GM13976 (cell line): ENCODE results near the gene GRIP1.

Experiments used
- DNase-seq: peaks from one replicate; pipeline ENCODE4 v3.0.0; 2012; ENCODE audit warnings: low spot score
- in situ Hi-C: fragments of 300-500 bp; cut with MboI; formaldehyde crosslinking; loops from one replicate; pipeline ENCODE4 v1.12.0; 2022; ENCODE audit warnings: low sequenced_read_pairs, mixed read lengths, inconsistent platforms; ENCODE audit not compliant: unreplicated experiment
- TF ChIP-seq, protein P1 (sequence below): IDR thresholded peaks from 2 replicates; pipeline ENCODE4 v1.5.1; 2012; ENCODE audit warnings: borderline replicate concordance, mild to moderate bottlenecking; ENCODE audit not compliant: insufficient read depth; ENCODE audit errors: extremely low read depth, missing control alignments, control extremely low read depth

The GRIP1 gene

DNA sequence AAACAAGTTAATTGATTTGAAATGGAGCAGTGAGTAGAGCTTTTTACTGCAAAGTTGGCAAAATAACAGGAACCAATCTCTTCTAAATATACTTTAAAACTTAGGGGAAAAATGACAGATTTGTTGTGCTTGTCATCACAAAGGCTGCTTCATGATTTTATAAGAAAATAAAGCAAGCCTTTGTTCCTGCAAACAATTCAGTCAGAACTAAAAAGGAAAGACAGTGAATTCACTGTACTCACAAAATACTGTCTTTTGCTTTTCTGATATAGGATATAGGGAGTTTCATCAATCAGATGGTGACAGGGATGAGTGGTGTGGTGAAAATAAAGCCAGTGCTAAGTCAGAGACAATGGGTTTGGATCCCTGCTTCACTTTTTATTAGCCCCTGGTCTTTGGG, 250.6 kb downstream of the GRIP1 start:
- in situ Hi-C loops, result no loop called here
- TF ChIP-seq, protein P1, sequence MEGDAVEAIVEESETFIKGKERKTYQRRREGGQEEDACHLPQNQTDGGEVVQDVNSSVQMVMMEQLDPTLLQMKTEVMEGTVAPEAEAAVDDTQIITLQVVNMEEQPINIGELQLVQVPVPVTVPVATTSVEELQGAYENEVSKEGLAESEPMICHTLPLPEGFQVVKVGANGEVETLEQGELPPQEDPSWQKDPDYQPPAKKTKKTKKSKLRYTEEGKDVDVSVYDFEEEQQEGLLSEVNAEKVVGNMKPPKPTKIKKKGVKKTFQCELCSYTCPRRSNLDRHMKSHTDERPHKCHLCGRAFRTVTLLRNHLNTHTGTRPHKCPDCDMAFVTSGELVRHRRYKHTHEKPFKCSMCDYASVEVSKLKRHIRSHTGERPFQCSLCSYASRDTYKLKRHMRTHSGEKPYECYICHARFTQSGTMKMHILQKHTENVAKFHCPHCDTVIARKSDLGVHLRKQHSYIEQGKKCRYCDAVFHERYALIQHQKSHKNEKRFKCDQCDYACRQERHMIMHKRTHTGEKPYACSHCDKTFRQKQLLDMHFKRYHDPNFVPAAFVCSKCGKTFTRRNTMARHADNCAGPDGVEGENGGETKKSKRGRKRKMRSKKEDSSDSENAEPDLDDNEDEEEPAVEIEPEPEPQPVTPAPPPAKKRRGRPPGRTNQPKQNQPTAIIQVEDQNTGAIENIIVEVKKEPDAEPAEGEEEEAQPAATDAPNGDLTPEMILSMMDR, result no peak
- no peak for DNase-seq

DNA sequence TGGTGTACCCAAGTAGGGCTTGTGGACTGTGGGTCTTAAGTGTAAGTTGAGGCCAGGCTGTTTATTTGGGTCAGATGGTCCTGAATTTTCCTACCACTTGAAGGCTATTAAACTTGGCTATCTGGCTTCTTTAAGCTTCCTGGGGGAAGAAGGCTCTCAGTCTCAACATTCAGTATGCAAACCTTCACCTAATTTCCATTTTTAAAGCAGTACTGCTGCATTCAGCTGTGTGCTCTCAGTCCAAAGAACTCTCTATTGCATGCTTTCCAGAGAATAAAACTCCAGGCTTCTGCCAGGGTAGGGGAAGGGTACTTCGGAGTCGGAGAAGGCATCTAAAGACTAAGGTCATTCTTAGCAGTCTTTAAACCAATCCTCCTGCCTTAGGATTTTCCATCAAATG, 252.2 kb downstream of the GRIP1 start:
- no peak for DNase-seq
- in situ Hi-C loops, result no loop called here
- TF ChIP-seq, protein P1, result no peak

DNA sequence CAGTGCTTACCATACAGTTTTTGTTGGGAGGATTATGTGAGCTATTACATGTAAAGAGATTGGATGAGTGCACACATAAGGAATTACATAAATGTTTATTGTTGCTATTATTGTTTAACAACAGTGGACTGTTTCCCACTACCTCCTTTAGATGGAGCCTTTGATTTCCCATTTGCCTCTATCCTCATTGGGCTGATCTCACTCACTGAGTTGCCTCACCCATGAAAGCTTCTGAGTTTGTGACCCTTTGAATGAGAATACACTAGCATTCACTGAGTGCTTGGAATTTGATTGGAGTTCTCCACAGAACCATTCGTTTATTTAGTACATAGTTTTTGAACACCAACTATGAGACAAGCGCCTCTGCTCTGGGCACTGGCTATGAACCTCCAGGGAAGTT, 255.6 kb downstream of the GRIP1 start:
- no peak for DNase-seq
- TF ChIP-seq, protein P1, result no peak
- in situ Hi-C loops, result loop anchor here (25.0 kb wide), 1 partner anchor 286 kb away; the partner anchor contains the start of gene LLPH

DNA sequence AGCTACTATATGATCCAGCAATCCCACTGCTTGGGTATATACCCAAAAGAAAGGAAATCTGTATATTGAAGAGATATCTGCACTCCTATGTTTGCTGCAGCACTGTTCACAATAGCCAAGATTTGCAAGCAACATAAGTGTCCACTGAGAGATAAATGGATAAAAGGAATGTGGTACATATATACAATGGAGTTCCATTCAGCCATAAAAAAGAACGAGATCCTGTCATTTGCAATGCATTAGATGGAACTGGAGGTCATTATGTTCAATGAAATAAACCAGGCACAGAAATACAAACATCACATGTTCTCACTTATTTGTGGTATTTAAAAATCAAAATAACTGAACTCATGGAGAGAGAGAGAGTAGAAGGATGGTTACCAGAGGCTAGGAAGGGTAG, 260.0 kb downstream of the GRIP1 start:
- TF ChIP-seq, protein P1, result no peak
- DNase-seq, result no peak
- in situ Hi-C loops, result loop anchor here (25.0 kb wide), 1 partner anchor 282 kb away; the partner anchor contains the start of gene LLPH

DNA sequence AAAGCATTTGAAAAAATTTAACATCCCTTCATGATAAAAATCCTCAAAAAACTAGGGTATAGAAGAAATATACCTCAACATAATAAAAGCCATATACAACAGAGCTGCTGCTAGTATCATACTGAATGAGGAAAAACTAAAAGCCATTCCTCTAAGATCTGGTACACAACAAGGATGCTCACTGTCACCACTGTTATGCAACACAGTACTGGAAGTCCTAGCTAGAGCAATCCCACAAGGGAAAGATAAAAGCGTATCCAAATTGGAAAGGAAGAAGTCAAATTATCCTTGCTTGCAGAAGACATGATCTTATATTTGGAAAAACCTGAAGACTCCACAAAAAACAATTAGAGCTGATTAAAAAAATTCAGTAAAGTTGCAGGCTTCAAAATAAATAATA, 261.7 kb downstream of the GRIP1 start:
- DNase-seq, result no peak
- TF ChIP-seq, protein P1, result no peak
- in situ Hi-C loops, result loop anchor here (25.0 kb wide), 1 partner anchor 280 kb away; the partner anchor contains the start of gene LLPH

DNA sequence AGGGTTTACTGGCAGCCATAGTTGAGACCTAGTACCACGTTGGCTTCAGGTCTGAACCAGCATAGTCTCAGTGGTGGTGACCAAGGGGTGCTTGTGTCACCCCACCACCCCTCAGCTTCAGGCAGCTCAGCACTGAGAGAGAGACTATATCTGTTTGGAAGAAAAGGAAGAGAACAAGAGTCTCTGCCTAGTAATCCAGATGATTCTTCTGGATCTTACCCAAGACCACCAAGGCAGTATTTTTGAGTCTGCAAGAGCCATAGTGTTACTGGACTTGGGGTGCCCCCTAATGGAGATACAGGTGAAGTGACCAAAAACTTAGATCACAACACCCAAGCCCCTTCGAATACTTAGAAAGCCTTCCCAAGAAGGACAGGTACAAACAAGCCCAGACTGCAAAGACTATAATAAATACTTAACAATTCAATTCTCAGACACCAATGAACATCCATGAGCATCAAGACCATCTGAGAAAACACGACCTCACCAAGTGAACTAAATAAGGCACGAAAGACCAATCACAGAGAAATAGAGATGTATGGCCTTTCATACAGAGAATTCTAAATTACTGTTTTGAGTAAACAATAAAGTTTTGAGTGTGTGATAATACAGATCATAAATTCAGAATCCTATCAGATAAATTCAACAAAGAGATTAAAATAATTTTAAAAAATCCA, 269.5 kb downstream of the GRIP1 start:
- TF ChIP-seq, protein P1, result peak; percentile 17
- in situ Hi-C loops, result loop anchor here (25.0 kb wide), 1 partner anchor 272 kb away; the partner anchor contains the start of gene LLPH
- no peak for DNase-seq
